Thyroid gland (tissue), 4 donors: ENCODE results near the gene SEMA4A. TPM values are rescaled to one million over a fixed set of nuclear protein-coding genes. Genes with fewer than 3 reads are reported as not detected.

Experiments
- DNase-seq, 2 donors: peaks; one replicate each; pipeline ENCODE4 v3.0.0-alpha.2; 2019
- H3K27ac ChIP-seq, 3 donors: fragments of 200-600 bp; sonication (generic); 1 replicate in 2 of 3; 2 replicates in 1 of 3; pipeline ENCODE4 v1.5.1; 2016 to 2019; ENCODE audit warnings: mild to moderate bottlenecking in 1 of 3, moderate library complexity in 1 of 3
- H3K27me3 ChIP-seq: fragments of 200-600 bp; sonication (generic); one replicate; pipeline ENCODE4 v1.5.1; 2019
- H3K36me3 ChIP-seq, 2 donors: fragments of 200-600 bp; sonication (generic); one replicate each; pipeline ENCODE4 v1.5.1; 2016 to 2019
- H3K4me1 ChIP-seq, 2 donors: fragments of 200-600 bp; sonication (generic); one replicate each; pipeline ENCODE4 v1.5.1; 2017 to 2019
- H3K4me3 ChIP-seq, 3 donors: fragments of 200-600 bp; sonication (generic); replicated peaks in 1 of 3; 1 replicate in 2 of 3; 2 replicates in 1 of 3; pipeline ENCODE4 v1.5.1; 2016; ENCODE audit warnings: mild to moderate bottlenecking in 1 of 3
- H3K9me3 ChIP-seq: fragments of 200-600 bp; sonication (generic); one replicate; pipeline ENCODE4 v1.5.1; 2017
- POLR2A ChIP-seq, 2 donors: fragments of 450-650 bp; IDR thresholded peaks; one replicate each; pipeline ENCODE4 v1.6.1; 2017; ENCODE audit warnings: antibody characterized with exemption in 2 of 2, mild to moderate bottlenecking in 2 of 2, moderate library complexity in 1 of 2
- WGBS, 2 donors: methylation state at CpG; one replicate each; pipeline ENCODE4 v1.1.5; 2017; 5-methylcytosine and 5-hydroxymethylcytosine counted together
- intact Hi-C: fragments of 100-400 bp; cut with DNase I; formaldehyde crosslinking; loops from one replicate; pipeline ENCODE4 v1.15.1; 2023
- total RNA-seq, 4 donors: library from RNA; depleted of rRNA; stranded (reverse); fragments of >200 nt; gene quantifications; one replicate each; pipeline ENCODE4 v1.2.3, GENCODE V29; 2016
- TF ChIP-seq, protein P1 (sequence below), 6 experiments: fragments of 200-600 bp in 3 of 6; fragments of 450-650 bp in 3 of 6; sonication (generic) in 3 of 6; IDR thresholded peaks; one replicate each; pipeline ENCODE4 v1.5.1; 2016 to 2019; ENCODE audit warnings: antibody characterized with exemption in 6 of 6, mild to moderate bottlenecking in 2 of 6, inconsistent platforms in 1 of 6, moderate library complexity in 1 of 6

The SEMA4A gene
- total RNA-seq, 4 donors from 2014 or later, result 21.5 to 50.8 (median 37.5) TPM

DNA sequence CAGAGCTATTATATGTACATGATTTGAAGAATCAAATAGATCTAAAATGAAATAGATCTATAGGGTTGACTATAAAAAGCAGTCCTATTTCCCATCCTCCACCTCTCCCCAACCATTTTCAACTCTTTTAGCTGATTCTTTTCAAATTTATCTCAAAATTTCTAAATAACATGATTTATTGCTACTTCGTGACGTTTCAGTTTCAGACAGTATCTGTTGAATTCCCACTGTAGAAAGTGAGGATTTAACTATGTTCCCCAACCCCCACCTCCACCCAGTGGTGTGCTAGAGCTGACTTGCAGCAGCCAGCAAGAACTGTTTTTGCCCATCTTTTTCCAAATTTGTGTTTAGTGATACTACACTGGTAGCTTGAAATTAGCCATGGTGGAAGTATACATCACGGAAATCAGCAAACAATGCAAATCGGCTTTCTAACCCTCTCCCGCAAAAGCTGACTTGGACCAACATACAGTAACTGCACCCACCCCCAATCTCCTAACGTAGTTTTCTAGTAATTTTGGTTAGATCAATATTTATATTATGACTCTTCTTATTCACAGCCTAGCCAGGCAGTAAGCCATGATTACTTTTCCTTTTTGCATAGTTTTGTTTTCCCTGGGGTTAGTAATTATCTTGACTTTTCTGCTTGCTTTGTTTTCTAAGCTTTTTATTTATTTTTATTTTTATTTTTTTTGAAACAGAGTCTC is 10.9 kb downstream of the SEMA4A start:
- intact Hi-C loops, result no loop called here
- Histone ChIP-seq H3K27me3 (no peaks in the 10 kb centered on the region), H3K36me3 (no peaks in the 10 kb centered on the region), H3K9me3 (no peaks in the 10 kb centered on the region), H3K27ac (no peak overlapping the region), H3K4me3 (no peak overlapping the region), H3K4me1 (peaks cover 23 to 32% of the 10 kb centered on the region in 2 donors)
- 82 to 91% methylated on average over 6 of the region's 6 CpGs for WGBS, 2 donors
- no peak for TF ChIP-seq POLR2A (IDR thresholded peaks at IDR 0.05)
- TF ChIP-seq, protein P1, sequence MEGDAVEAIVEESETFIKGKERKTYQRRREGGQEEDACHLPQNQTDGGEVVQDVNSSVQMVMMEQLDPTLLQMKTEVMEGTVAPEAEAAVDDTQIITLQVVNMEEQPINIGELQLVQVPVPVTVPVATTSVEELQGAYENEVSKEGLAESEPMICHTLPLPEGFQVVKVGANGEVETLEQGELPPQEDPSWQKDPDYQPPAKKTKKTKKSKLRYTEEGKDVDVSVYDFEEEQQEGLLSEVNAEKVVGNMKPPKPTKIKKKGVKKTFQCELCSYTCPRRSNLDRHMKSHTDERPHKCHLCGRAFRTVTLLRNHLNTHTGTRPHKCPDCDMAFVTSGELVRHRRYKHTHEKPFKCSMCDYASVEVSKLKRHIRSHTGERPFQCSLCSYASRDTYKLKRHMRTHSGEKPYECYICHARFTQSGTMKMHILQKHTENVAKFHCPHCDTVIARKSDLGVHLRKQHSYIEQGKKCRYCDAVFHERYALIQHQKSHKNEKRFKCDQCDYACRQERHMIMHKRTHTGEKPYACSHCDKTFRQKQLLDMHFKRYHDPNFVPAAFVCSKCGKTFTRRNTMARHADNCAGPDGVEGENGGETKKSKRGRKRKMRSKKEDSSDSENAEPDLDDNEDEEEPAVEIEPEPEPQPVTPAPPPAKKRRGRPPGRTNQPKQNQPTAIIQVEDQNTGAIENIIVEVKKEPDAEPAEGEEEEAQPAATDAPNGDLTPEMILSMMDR (IDR thresholded peaks at IDR 0.05), result no peak
- DNase-seq, result no peak

DNA sequence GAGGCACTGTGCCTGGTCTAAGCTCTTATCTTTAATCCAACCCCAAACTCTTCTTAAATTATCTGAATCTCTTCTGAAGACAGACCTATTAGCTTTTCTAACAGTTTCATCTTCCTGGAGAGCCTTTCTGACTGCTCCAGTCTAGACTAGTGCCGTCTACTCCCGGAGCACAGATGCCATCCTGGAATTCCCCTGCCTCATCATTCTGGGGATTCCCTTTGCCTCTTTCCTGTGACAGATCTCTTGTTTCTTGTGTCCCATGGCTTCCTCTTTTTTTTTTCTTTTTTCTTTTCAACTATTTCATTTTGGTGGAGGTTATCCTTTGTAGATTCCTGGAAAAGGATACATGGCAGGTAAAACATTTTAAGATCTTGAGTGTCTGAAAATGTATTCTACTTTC is 11.7 kb downstream of the SEMA4A start:
- H3K4me3 ChIP-seq, result no peak overlapping the region
- peaks cover 18 to 24% of the 10 kb centered on the region in 2 donors for H3K4me1 ChIP-seq
- H3K27ac ChIP-seq, result no peak overlapping the region
- H3K9me3 ChIP-seq, result no peaks in the 10 kb centered on the region
- no peaks in the 10 kb centered on the region for H3K36me3 ChIP-seq
- intact Hi-C loops, result no loop called here
- TF ChIP-seq, protein P1 (IDR thresholded peaks at IDR 0.05), result no peak
- TF ChIP-seq POLR2A (IDR thresholded peaks at IDR 0.05), result no peak
- no peak for DNase-seq
- no peaks in the 10 kb centered on the region for H3K27me3 ChIP-seq
- whole genome bisulfite sequencing, 2 donors, result 58 to 74% methylated on average over 2 of the region's 2 CpGs

DNA sequence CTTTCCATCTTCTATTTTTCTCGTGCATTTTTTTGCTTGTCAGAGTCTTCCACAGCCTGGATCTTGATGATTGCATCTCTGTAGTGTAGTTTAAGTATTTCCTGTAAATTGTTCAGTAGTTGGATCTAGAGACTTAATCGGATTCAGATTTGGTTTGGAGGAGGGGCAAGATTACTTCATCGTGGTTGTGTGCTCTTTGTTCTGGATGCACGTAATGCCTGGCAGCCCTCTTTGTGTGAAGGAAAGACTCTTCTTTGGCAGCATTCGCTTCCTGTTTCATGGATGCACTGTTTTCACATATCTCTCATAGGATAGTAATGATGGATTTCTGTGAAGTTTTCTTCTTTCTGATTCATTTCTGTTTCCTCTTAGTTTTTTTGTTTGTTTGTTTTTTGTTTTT is 14.2 kb downstream of the SEMA4A start:
- Histone ChIP-seq H3K9me3 (no peaks in the 10 kb centered on the region), H3K27ac (no peak overlapping the region), H3K4me1 (peaks cover 8% of the 10 kb centered on the region in 2 donors), H3K36me3 (no peaks in the 10 kb centered on the region), H3K27me3 (no peaks in the 10 kb centered on the region), H3K4me3 (no peak overlapping the region)
- DNase-seq, result no peak
- intact Hi-C loops, result no loop called here
- TF ChIP-seq, protein P1 (IDR thresholded peaks at IDR 0.05), result no peak
- TF ChIP-seq POLR2A (IDR thresholded peaks at IDR 0.05), result no peak
- 74 to 77% methylated on average over 5 of the region's 5 CpGs for WGBS, 2 donors

DNA sequence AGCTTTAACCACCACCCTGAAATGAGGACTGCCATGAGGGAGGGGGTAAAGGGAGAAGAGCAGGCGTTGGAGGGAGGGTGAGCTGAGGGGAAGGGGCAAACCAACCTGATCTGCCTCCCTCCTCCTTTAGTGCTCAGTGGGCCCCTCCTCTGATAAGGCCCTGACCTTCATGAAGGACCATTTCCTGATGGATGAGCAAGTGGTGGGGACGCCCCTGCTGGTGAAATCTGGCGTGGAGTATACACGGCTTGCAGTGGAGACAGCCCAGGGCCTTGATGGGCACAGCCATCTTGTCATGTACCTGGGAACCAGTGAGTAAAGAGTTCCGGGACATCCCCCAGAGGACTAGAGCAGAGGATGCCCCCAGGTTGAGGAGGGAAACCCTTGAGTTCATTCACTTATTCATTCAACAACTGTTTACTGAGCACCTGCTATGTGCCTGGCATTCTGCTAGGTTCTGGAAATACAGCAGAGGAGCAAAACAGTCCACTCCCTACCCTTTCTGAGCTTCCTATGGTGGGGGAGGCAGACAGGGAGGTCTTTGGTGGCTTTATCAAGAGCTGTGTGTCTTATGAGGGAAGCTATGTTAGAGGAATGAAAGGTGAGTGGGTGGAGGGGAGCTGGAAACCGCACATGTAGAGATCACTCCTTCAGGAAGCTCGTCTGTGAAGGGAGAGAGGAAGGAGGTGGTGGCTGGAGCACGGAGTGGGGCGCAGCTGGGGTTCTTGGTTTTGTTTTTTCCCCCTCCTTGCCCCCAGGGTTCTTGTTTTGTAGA is 19.5 kb downstream of the SEMA4A start:
- intact Hi-C loops, result no loop called here
- peaks cover 5 to 14% of the 10 kb centered on the region in 2 donors for H3K36me3 ChIP-seq
- TF ChIP-seq POLR2A (IDR thresholded peaks at IDR 0.05), result no peak
- TF ChIP-seq, protein P1 (IDR thresholded peaks at IDR 0.05), result no peak
- no peaks in the 10 kb centered on the region for H3K4me1 ChIP-seq
- no peak for DNase-seq
- WGBS, 2 donors, result 87 to 90% methylated on average over 9 of the region's 9 CpGs
- no peaks in the 10 kb centered on the region for H3K9me3 ChIP-seq
- no peak overlapping the region for H3K27ac ChIP-seq
- no peak overlapping the region for H3K4me3 ChIP-seq
- no peaks in the 10 kb centered on the region for H3K27me3 ChIP-seq
